Hindlimb muscle (tissue), 1 donor: ENCODE results near the gene PRRC2A. TPM values are rescaled to one million over a fixed set of nuclear protein-coding genes. Genes with fewer than 3 reads are reported as not detected.

ENCODE experiments used
- DNase-seq: peaks from one replicate; pipeline ENCODE4 v3.0.0-alpha.2; 2013
- polyA plus RNA-seq: library from polyadenylated mRNA; unstranded; fragments of 120-200 nt; gene quantifications from one replicate; pipeline ENCODE4 v1.2.1, GENCODE V29; 2013; ENCODE audit not compliant: insufficient read length

Gene PRRC2A
- 166 TPM for polyA plus RNA-seq

GRCh38 chr6:31620586-31621319 lies at the start of gene PRRC2A:
Gene PRRC2A (plus strand): TSS chr6:31620715. CDS start chr6:31622790, 2,075 bp downstream.
- peak; percentile 81 for DNase-seq

DNA sequence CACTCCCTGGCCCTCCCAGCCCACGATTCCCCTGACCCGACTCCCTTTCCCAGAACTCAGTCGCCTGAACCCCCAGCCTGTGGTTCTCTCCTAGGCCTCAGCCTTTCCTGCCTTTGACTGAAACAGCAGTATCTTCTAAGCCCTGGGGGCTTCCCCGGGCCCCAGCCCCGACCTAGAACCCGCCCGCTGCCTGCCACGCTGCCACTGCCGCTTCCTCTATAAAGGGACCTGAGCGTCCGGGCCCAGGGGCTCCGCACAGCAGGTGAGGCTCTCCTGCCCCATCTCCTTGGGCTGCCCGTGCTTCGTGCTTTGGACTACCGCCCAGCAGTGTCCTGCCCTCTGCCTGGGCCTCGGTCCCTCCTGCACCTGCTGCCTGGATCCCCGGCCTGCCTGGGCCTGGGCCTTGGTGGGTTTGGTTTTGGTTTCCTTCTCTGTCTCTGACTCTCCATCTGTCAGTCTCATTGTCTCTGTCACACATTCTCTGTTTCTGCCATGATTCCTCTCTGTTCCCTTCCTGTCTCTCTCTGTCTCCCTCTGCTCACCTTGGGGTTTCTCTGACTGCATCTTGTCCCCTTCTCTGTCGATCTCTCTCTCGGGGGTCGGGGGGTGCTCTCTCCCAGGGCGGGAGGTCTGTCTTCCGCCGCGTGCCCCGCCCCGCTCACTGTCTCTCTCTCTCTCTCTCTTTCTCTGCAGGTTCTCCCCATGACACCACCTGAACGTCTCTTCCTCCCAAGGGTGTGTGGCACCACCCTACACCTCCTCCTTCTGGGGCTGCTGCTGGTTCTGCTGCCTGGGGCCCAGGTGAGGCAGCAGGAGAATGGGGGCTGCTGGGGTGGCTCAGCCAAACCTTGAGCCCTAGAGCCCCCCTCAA lies 48.2 kb upstream of the PRRC2A start, which contains the start of gene LTA:
LTA (plus strand) TSS at position 249 of the 871 bp plus-strand sequence; CDS start at position 703, 454 bp downstream.
- no peak for DNase-seq

- DNase-seq, result no peak
Observed at GRCh38 chr6:31573239-31574105, 47.0 kb upstream of the PRRC2A start.

GRCh38 chr6:31574106-31575061 lies 46.1 kb upstream of the PRRC2A start:
- DNase-seq, result no peak

GRCh38 chr6:31575335-31575901 lies 45.1 kb upstream of the PRRC2A start, which contains the start of gene TNF:
Gene TNF (plus strand): TSS chr6:31575565. CDS start chr6:31575742, 177 bp downstream.
- DNase-seq, result peak; percentile 38

DNA sequence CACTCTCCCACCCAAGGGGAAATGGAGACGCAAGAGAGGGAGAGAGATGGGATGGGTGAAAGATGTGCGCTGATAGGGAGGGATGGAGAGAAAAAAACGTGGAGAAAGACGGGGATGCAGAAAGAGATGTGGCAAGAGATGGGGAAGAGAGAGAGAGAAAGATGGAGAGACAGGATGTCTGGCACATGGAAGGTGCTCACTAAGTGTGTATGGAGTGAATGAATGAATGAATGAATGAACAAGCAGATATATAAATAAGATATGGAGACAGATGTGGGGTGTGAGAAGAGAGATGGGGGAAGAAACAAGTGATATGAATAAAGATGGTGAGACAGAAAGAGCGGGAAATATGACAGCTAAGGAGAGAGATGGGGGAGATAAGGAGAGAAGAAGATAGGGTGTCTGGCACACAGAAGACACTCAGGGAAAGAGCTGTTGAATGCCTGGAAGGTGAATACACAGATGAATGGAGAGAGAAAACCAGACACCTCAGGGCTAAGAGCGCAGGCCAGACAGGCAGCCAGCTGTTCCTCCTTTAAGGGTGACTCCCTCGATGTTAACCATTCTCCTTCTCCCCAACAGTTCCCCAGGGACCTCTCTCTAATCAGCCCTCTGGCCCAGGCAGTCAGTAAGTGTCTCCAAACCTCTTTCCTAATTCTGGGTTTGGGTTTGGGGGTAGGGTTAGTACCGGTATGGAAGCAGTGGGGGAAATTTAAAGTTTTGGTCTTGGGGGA lies 44.4 kb upstream of the PRRC2A start:
- DNase-seq, result no peak

- DNase-seq, result no peak
Observed at GRCh38 chr6:31576897-31577578, 43.5 kb upstream of the PRRC2A start.

DNA sequence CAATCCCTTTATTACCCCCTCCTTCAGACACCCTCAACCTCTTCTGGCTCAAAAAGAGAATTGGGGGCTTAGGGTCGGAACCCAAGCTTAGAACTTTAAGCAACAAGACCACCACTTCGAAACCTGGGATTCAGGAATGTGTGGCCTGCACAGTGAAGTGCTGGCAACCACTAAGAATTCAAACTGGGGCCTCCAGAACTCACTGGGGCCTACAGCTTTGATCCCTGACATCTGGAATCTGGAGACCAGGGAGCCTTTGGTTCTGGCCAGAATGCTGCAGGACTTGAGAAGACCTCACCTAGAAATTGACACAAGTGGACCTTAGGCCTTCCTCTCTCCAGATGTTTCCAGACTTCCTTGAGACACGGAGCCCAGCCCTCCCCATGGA lies 42.9 kb upstream of the PRRC2A start:
- no peak for DNase-seq

DNA sequence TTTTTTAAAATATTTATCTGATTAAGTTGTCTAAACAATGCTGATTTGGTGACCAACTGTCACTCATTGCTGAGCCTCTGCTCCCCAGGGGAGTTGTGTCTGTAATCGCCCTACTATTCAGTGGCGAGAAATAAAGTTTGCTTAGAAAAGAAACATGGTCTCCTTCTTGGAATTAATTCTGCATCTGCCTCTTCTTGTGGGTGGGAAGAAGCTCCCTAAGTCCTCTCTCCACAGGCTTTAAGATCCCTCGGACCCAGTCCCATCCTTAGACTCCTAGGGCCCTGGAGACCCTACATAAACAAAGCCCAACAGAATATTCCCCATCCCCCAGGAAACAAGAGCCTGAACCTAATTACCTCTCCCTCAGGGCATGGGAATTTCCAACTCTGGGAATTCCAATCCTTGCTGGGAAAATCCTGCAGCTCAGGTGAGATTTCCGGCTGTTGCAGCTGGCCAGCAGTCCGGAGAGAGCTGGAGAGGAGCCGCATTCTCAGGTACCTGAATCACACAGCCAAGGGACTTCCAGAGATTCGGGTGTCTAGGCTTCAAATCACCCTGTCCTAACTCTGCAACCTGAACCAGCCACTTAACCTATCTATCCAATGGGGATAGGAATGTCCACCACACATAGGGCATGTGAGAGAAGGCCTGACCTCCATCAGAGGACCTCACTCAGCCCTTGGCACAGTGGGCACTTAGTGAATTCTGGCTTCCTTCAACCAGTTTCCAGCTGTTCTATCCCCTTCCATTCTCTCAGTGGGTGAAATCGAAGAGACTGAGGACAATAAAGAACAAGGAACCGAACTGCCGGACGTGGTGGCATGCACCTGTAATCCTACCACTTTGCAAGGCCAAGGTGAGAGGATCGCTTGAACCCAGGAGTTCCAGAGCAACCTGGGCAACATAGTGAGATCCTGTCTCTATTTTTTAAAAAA lies 42.1 kb upstream of the PRRC2A start:
- no peak for DNase-seq

DNA sequence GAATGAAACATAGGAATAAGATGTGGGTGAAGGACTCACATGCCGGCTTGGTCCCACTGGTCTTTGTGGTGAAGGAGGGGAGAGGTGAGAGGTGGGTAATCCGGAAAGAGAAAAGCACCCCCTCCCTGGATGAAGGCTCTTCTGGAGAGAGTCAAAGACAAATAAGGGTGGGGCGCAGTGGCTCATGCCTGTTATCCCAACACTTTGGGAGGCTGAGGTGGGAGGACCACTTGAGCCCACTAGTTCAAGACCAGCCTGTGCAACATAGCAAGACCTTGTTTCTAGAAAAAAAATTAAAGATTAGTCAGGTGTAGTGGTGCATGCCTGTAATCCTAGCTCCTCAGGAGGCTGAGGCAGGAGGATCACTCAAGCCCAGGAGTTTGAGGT lies 41.4 kb upstream of the PRRC2A start:
- DNase-seq, result no peak

- DNase-seq, result no peak
Observed at GRCh38 chr6:31579546-31580437, 40.7 kb upstream of the PRRC2A start.

DNA sequence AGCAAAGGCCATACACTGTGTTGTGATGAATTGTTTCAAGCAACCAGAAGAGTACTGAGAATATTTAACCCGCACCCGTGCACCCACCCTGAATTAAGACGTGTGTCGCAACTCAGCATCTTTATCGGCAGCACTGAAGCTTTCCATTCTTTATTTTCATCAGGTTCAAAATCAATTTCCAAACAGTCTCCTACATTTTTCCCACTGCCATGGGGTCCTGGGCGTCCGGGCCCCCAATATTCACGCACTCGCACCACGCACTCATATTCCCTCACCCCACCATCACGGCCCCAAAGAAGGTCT lies 40.1 kb upstream of the PRRC2A start:
- no peak for DNase-seq

DNA sequence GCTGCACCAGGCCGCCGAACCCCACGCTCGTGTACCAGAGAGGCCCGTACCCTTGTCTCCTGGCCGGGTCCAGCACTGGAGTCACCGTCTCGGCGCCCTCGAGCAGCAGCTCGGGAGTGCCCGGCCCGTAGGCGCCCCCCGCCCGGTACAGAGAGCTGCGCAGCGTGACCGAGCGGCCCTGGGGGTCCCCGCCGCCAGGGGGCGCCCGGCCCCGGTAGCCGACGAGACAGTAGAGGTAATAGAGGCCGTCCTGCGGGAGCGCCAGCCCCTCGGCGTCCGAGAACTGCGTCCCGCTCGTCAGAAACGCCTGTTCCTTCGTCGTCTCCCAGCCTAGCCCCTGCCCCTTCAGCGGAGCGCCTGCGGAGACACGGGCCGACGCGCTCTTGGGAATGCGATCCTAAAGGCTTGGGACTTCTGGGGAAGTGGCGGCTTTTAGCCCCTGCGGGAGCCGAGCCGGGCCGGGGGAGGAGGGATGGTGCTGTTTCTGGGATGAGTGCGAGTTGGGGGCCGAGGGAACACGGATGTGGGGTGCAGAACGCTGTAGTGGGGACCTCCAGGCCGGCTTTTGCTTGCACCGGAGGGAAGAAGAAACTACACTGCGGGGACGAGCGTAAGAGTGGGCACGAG lies 39.6 kb upstream of the PRRC2A start:
- peak; percentile 89 for DNase-seq

DNA sequence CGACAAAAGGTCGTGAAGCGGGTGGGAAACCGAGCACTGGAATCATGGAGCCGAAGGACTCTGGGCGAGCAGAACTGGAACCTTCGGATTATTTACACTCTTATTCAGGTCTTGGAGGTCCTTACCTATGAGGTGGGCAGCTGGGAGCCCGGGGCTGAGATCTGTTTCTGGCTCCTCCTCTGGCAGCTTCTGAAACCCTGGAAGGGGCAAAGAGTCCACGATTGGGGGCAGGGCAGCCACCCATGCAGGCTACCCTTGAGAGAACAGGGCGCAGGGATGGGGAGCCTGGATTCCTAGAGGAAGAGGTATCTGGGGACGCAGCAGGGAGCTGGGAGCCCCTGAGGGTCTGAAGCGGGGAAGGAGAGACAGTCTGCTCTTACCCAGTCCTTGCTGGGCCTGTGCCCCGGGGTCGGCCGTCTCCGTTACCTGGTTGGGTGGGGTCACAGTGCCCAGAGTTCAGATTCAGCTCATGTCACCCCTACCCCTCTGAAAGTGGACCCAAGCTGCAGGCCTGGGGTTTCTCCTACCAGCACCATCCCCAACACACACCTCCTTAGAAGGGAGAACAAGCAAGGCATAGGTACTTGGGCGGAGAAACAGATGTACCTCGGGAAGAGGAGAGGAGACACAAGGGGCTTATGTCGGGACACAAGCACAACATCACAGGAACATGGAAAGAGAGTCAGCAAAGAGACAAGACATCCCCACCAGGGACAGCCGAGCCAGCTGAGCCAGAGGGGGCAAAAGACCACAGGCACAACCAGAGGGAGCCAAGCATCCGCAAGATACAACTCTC lies 38.9 kb upstream of the PRRC2A start:
- no peak for DNase-seq

DNA sequence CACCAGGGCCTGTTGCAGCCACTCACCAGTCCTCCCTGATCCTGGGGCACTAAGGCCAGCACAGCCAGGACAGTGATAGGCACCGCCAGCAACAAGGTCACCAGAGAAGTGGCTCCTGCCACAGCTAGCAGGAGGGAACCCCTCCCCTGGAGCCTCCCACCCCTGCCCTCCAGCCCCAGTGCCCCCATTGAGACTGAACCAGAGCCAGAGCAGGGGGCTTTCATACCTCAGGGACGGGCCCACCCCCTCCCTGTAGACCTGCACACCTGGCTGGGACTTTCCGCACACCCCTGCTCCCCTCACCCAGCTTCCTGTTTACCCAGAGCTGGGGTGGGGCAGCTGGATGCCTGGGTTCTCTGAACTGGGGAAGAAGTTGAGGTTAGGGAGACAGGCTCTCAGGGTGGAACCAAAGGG lies 38.3 kb upstream of the PRRC2A start, which contains the start of gene LTB:
LTB (minus strand) TSS at position 195 of the 414 bp plus-strand sequence; CDS start at position 188, 7 bp downstream.
- no peak for DNase-seq

DNA sequence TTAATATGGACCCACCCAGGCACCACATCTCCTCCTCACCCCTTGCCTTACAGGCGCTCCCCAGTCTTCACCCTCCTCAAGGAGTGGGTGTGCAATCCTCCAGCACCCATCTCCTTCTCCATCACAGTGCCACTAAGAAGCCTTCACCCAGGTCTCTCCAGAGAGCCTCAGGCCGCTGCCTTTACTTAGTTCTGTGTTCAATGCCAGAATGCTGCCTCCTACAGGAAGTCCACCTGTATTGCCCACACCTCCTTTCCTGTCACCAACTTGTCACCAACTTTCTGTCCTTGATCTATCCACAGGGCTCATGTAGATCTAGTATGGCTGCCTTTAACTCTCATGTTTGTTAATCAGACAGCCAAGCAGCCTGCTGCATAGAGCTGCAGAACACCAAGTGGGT lies 35.0 kb upstream of the PRRC2A start:
- no peak for DNase-seq
